Ecto neural progenitor cell (in vitro differentiated cells): ENCODE results near the gene UBL7.

Source experiments
- DNase-seq: peaks from one replicate; pipeline ENCODE4 v3.0.0-alpha.2; 2018; ENCODE audit warnings: low spot score

The UBL7 gene

GRCh38 chr15:74423431-74424257, 37.3 kb downstream of the UBL7 start:
- DNase-seq, result no peak

- DNase-seq, result no peak
Measured at GRCh38 chr15:74422652-74423430, 38.1 kb downstream of the UBL7 start.

GRCh38 chr15:74422265-74422651, 38.7 kb downstream of the UBL7 start:
- no peak for DNase-seq

GRCh38 chr15:74421302-74422245, 39.4 kb downstream of the UBL7 start:
- DNase-seq, result no peak

- no peak for DNase-seq
Measured at GRCh38 chr15:74420193-74420905, 40.6 kb downstream of the UBL7 start.

GRCh38 chr15:74419432-74419831, 41.5 kb downstream of the UBL7 start:
- no peak for DNase-seq

GRCh38 chr15:74418575-74419338, 42.2 kb downstream of the UBL7 start:
- no peak for DNase-seq

- no peak for DNase-seq
Measured at GRCh38 chr15:74417670-74418069, 43.3 kb downstream of the UBL7 start.

GRCh38 chr15:74417225-74417624, 43.7 kb downstream of the UBL7 start:
- DNase-seq, result no peak

GRCh38 chr15:74415966-74416916, 44.7 kb downstream of the UBL7 start:
- DNase-seq, result no peak

- no peak for DNase-seq
Measured at GRCh38 chr15:74414603-74415338, 46.2 kb downstream of the UBL7 start.

- DNase-seq, result no peak
Measured at GRCh38 chr15:74414081-74414580, 46.8 kb downstream of the UBL7 start.

- no peak for DNase-seq
Measured at GRCh38 chr15:74413350-74414080, 47.4 kb downstream of the UBL7 start.

GRCh38 chr15:74412159-74412558, 48.8 kb downstream of the UBL7 start:
- DNase-seq, result no peak

GRCh38 chr15:74411686-74412085, 49.3 kb downstream of the UBL7 start:
- DNase-seq, result no peak

- DNase-seq, result no peak
Measured at GRCh38 chr15:74410502-74410901, 50.5 kb downstream of the UBL7 start.

GRCh38 chr15:74409225-74409624, 51.7 kb downstream of the UBL7 start:
- DNase-seq, result no peak

- DNase-seq, result no peak
Measured at GRCh38 chr15:74408815-74409214, 52.1 kb downstream of the UBL7 start.
